ENCODE results near the gene ZGPAT.

Gene ZGPAT

DNA sequence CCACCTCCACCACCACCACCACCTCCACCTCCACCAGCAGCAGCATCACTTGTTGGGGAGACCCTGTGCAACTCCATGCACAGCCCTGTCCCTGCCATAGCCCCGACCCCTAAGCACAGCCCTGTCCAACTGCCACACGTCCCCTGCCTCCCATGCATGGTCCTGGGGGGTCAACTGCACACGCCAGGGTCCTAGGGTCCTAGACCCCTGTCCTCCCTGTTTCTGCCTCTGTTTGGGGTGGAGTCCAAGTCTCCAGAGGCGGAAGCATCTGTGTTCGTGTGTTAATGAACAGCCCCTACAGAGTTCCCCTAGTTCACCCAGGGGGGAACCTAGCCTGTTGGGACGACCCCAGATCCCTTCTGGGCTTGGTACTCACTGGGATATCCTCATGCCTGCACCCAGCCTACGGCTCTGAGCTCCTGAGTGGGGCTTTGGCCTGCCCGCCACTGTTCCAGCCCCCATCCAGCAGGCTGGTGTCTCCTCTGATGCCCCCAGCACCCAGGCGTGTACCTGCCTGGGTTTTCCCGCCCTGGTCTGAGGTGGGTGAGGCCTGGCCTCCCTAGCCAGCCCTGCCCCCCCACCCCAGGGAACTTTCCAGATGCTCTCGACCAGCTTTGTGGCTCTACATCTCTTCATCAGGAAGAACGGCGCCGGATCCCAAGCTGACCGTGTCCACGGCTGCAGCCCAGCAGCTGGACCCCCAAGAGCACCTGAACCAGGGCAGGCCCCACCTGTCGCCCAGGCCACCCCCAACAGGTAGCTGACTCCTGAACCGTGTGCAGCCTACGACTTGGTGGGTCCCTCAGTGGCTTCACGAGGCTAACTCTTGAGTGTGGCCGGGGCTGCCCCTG lies 13.9 kb upstream of the ZGPAT start:
- Mint-ChIP-seq H3K27me3 (ENCODE audit: low read depth) (no peaks in the 10 kb centered on the region), H3K9me3 (no peaks in the 10 kb centered on the region), H3K4me3 (peak overlapping the region; percentile 14), H3K4me1 (ENCODE audit: low read depth) (no peaks in the 10 kb centered on the region), H3K36me3 (ENCODE audit: low read depth) (peaks cover 5% of the 10 kb centered on the region), H3K27ac (peak overlapping the region; percentile 68)

- no peaks in the 10 kb centered on the region for H3K4me1 Mint-ChIP-seq (ENCODE audit: low read depth)
- H3K27ac Mint-ChIP-seq, result no peak overlapping the region
- no peak overlapping the region for H3K4me3 Mint-ChIP-seq
- H3K27me3 Mint-ChIP-seq (ENCODE audit: low read depth), result no peaks in the 10 kb centered on the region
- peaks cover 5% of the 10 kb centered on the region for H3K36me3 Mint-ChIP-seq (ENCODE audit: low read depth)
- no peaks in the 10 kb centered on the region for H3K9me3 Mint-ChIP-seq
Observed at GRCh38 chr20:63694584-63695423, 13.0 kb upstream of the ZGPAT start.

- no peaks in the 10 kb centered on the region for H3K27me3 Mint-ChIP-seq (ENCODE audit: low read depth)
- no peak overlapping the region for H3K27ac Mint-ChIP-seq
- no peaks in the 10 kb centered on the region for H3K9me3 Mint-ChIP-seq
- no peaks in the 10 kb centered on the region for H3K4me1 Mint-ChIP-seq (ENCODE audit: low read depth)
- H3K36me3 Mint-ChIP-seq (ENCODE audit: low read depth), result peaks cover 5% of the 10 kb centered on the region
- H3K4me3 Mint-ChIP-seq, result no peak overlapping the region
Observed at GRCh38 chr20:63695424-63696305, 12.2 kb upstream of the ZGPAT start.

DNA sequence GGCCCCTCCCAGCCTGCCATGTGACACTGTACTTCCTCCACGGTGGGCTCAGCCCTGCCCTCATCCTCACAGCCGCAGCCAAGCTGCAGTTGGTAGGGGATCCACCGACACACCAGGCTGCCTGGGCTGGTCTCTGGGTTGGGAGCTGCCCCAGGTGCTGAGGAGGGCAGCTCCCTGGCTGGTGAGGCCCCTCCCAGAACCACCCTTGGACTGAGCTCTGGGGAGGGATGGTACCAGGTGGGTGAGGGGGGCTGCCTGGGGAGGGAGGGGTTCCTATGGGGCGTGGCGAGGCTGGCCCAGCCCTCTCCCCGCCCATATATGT lies 11.6 kb upstream of the ZGPAT start:
- Mint-ChIP-seq H3K27ac (no peak overlapping the region), H3K4me3 (no peak overlapping the region), H3K4me1 (ENCODE audit: low read depth) (no peaks in the 10 kb centered on the region), H3K36me3 (ENCODE audit: low read depth) (peaks cover 5% of the 10 kb centered on the region), H3K27me3 (ENCODE audit: low read depth) (no peaks in the 10 kb centered on the region), H3K9me3 (no peaks in the 10 kb centered on the region)

GRCh38 chr20:63696628-63697356 lies 11.0 kb upstream of the ZGPAT start, which contains the start of gene TNFRSF6B:
TNFRSF6B (plus strand) TSS chr20:63696652; CDS start chr20:63696768, 116 bp downstream.
- Mint-ChIP-seq H3K4me3 (no peak within 1 kb of the TSS), H3K36me3 (ENCODE audit: low read depth) (peaks cover 5% of the 10 kb centered on the region), H3K27me3 (ENCODE audit: low read depth) (no peaks in the 10 kb centered on the region), H3K4me1 (ENCODE audit: low read depth) (no peaks in the 10 kb centered on the region), H3K9me3 (no peaks in the 10 kb centered on the region), H3K27ac (no peak within 1 kb of the TSS)

DNA sequence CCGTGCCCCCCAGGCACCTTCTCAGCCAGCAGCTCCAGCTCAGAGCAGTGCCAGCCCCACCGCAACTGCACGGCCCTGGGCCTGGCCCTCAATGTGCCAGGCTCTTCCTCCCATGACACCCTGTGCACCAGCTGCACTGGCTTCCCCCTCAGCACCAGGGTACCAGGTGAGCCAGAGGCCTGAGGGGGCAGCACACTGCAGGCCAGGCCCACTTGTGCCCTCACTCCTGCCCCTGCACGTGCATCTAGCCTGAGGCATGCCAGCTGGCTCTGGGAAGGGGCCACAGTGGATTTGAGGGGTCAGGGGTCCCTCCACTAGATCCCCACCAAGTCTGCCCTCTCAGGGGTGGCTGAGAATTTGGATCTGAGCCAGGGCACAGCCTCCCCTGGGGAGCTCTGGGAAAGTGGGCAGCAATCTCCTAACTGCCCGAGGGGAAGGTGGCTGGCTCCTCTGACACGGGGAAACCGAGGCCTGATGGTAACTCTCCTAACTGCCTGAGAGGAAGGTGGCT lies 10.4 kb upstream of the ZGPAT start:
- Mint-ChIP-seq H3K4me3 (no peak overlapping the region), H3K4me1 (ENCODE audit: low read depth) (no peaks in the 10 kb centered on the region), H3K27me3 (ENCODE audit: low read depth) (no peaks in the 10 kb centered on the region), H3K27ac (no peak overlapping the region), H3K36me3 (ENCODE audit: low read depth) (peaks cover 5% of the 10 kb centered on the region), H3K9me3 (no peaks in the 10 kb centered on the region)

GRCh38 chr20:63697868-63698545 lies 9.8 kb upstream of the ZGPAT start:
- H3K27me3 Mint-ChIP-seq (ENCODE audit: low read depth), result no peaks in the 10 kb centered on the region
- H3K36me3 Mint-ChIP-seq (ENCODE audit: low read depth), result peaks cover 3% of the 10 kb centered on the region
- H3K4me1 Mint-ChIP-seq (ENCODE audit: low read depth), result no peaks in the 10 kb centered on the region
- H3K27ac Mint-ChIP-seq, result no peak overlapping the region
- no peaks in the 10 kb centered on the region for H3K9me3 Mint-ChIP-seq
- H3K4me3 Mint-ChIP-seq, result no peak overlapping the region

- Mint-ChIP-seq H3K27me3 (ENCODE audit: low read depth) (no peaks in the 10 kb centered on the region), H3K36me3 (ENCODE audit: low read depth) (peaks cover under 1% of the 10 kb centered on the region), H3K4me3 (no peak overlapping the region), H3K4me1 (ENCODE audit: low read depth) (no peaks in the 10 kb centered on the region), H3K27ac (no peak overlapping the region), H3K9me3 (no peaks in the 10 kb centered on the region)
Observed at GRCh38 chr20:63698739-63699465, 8.9 kb upstream of the ZGPAT start.

- no peak overlapping the region for H3K4me3 Mint-ChIP-seq
- H3K9me3 Mint-ChIP-seq, result no peaks in the 10 kb centered on the region
- H3K27me3 Mint-ChIP-seq (ENCODE audit: low read depth), result no peaks in the 10 kb centered on the region
- H3K4me1 Mint-ChIP-seq (ENCODE audit: low read depth), result no peaks in the 10 kb centered on the region
- H3K27ac Mint-ChIP-seq, result no peak overlapping the region
- H3K36me3 Mint-ChIP-seq (ENCODE audit: low read depth), result peaks cover 3% of the 10 kb centered on the region
Observed at GRCh38 chr20:63699466-63700198, 8.2 kb upstream of the ZGPAT start.

DNA sequence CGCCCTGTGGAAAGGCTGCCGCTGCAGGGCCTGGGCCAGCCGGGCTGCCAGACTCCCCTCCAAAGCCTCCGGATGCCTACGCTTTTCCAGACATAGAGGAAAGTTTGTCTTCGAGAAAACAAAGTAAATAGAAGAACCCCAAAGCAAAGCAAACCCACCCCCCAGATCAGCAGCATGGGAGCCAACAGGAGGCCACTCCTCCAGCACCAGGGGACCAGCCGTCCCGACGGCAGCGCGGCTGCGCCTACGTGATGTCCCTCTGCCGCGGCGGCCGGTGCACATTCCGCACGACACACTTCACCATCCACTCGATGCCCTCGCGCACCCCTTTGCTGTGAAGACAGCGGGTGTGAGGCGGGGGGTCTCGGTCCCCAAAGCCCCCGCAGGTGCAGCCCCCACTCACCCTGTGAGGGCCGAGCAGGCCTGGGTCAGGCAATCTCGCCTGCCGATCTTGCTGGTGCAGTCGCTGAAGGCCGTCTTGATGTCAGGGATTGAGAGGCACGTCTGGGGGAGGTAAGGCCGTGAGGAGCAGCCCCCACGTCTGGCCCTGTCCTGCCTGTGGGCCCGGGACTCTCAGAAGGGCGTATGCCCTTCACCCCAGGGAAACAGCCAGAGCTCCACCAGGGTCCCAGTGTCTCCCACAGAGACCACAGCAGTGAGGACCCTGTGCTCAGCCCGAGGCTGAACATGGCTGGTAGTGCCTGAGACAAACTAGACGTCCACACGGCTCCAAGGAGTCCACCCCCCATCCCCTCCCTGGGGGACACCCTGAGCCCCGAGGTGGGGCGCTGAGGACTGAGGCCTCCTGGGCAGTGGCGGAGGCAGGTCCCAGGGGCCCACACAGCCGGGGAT lies 7.4 kb upstream of the ZGPAT start:
- Mint-ChIP-seq H3K27me3 (ENCODE audit: low read depth) (no peaks in the 10 kb centered on the region), H3K4me3 (no peak overlapping the region), H3K4me1 (ENCODE audit: low read depth) (peaks cover 3% of the 10 kb centered on the region), H3K27ac (no peak overlapping the region), H3K9me3 (no peaks in the 10 kb centered on the region), H3K36me3 (ENCODE audit: low read depth) (peaks cover 10% of the 10 kb centered on the region)

- no peak overlapping the region for H3K4me3 Mint-ChIP-seq
- H3K36me3 Mint-ChIP-seq (ENCODE audit: low read depth), result peaks cover 12% of the 10 kb centered on the region
- H3K4me1 Mint-ChIP-seq (ENCODE audit: low read depth), result peaks cover 3% of the 10 kb centered on the region
- H3K27me3 Mint-ChIP-seq (ENCODE audit: low read depth), result no peaks in the 10 kb centered on the region
- no peak overlapping the region for H3K27ac Mint-ChIP-seq
- no peaks in the 10 kb centered on the region for H3K9me3 Mint-ChIP-seq
Observed at GRCh38 chr20:63701051-63701328, 6.8 kb upstream of the ZGPAT start.

Data from T-helper 1 cell treated with Interleukin-12 subunit alpha and Interleukin-12 subunit beta and Interleukin-4 antibody, amounts not matched to agents 30 μg/mL and 1 μg/mL, for 36 hours (primary cell).